NCI-H1694 treated with DMSO at 0.1 percent for 48 hours (cell line): ENCODE results near the gene CEACAM6.

ENCODE experiments used
- DNase-seq: peaks from one replicate; lab custom pipeline; 2025; lab: John Stamatoyannopoulos, UW

Gene CEACAM6

GRCh38 chr19:41796362-41796761 lies 41.0 kb downstream of the CEACAM6 start, which contains the start of gene CEACAM3:
Gene CEACAM3, plus strand, starts transcription at chr19:41796587. Its CDS starts 91 bp downstream, at chr19:41796678.
- DNase-seq: no peak

DNA sequence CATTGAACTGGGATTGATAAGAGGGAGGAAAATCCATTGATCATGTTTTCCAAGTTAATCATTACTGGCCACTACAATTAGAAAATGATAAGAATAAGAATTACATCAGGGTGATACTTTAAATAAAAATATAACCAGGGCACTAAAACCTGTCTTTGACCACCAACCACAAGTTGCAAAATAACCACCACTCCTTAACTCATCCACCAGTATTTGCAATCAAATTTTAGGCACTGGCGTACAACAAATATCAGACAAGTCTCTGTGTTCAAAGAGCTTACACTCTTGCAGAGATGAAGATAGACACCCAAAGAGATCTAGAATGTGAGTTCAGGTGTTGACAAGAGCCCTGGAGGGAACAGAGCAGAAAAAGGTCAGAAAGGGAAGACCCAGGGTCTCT lies 41.6 kb downstream of the CEACAM6 start:
- no peak for DNase-seq

GRCh38 chr19:41799444-41800000 lies 44.2 kb downstream of the CEACAM6 start:
- no peak for DNase-seq

- no peak for DNase-seq
Observed at GRCh38 chr19:41801031-41801430, 45.7 kb downstream of the CEACAM6 start.

DNA sequence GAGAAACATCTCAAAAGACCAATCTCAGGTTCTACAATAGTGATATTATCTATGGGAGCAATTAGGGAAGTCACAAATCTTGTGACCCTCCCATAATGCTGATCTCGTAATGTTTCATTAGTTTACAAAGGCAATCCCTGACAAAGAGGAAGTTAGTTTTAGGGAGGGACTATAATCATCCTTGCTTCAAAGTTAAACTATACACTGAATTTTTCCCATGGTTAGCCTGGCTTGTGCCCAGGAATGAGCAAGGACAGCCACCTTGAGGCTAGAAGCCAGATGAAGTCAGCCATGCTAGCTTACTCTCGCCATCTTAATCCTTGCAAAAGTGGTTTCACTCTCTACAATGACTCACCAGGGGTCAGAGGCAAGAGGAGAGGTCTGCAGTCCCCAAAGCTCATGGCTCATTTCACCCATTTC lies 46.5 kb downstream of the CEACAM6 start:
- DNase-seq: no peak

DNA sequence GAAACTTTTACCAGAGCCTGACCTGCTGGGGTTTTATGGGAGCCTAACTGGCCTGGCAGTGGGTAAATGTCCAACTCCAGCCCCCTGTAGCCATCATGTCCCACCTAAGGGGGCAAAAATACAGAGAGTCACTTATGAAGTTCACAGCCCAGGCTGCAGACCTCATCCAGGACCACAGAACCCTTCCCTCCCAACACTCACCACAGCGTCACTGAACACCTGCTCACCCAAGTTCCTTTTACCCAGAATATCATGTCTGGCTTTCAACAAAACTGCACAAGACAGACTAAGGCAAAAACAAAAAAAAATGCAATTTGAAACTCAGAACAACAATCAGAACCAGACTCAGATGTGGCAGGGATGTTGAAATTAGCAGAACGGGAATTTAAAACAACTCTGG lies 47.4 kb downstream of the CEACAM6 start:
- no peak for DNase-seq

DNA sequence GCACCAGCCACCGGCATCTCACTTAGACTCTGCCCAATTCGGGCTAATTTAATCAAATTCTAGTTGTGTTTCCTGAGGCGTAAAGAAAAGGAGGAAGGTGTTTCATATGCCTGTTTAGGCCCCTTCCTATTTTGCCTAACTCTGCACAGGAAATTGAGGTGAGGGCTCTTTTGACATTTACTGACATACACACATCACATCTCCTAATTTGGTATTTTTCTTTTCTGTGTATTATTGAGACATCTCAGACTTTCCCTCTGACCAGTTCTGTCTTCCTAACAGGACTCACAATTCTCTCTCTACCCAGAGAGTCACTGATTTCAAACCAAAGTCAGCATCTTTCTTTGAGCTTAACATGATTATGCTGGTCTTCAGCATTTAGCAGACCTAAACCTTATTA lies 49.0 kb downstream of the CEACAM6 start:
- DNase-seq: no peak

- no peak for DNase-seq
Observed at GRCh38 chr19:41807176-41807575, 51.8 kb downstream of the CEACAM6 start.

GRCh38 chr19:41808663-41809566 lies 53.6 kb downstream of the CEACAM6 start:
- no peak for DNase-seq

- DNase-seq: no peak
Observed at GRCh38 chr19:41810301-41810700, 55.0 kb downstream of the CEACAM6 start.

DNA sequence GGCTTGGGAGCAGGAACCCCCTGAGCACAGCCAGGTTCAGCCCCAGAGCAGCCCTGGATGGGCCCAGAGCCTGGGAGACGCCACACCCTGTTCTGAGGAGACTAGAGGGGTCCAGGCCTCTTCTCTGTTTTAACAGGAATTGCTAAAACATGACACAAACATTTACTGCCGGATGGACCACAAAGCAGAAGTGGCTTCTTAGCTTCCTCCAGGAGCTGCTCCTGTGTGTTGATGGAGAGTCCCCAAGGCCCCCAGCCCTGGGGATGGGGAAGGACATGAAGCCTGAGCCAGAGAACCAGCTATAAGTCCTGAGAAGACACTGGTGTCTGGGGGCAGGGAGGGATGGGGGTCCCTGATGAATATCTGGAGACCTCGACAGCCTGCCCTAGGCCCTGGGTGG lies 55.7 kb downstream of the CEACAM6 start:
- no peak for DNase-seq

GRCh38 chr19:41811981-41812380 lies 56.7 kb downstream of the CEACAM6 start:
- DNase-seq: no peak

GRCh38 chr19:41813911-41814310 lies 58.6 kb downstream of the CEACAM6 start:
- no peak for DNase-seq

DNA sequence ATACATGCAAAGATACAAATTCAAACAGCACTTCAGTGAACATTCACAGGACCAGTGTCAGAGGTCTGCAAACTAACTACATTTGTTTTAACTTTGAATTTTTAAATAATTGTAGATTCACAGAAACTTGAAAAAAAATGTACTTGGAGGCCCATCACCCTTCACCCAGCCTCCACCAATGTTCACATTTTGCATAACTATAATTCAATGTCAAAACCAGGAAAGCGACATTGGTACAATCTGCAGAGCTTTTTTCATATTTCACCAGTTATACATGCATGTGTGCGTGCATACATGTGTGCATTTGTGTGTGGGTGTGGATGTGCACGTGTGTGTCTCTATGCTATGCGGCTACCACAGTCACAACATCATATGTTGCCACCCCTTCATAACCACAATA lies 60.0 kb downstream of the CEACAM6 start:
- no peak for DNase-seq

DNA sequence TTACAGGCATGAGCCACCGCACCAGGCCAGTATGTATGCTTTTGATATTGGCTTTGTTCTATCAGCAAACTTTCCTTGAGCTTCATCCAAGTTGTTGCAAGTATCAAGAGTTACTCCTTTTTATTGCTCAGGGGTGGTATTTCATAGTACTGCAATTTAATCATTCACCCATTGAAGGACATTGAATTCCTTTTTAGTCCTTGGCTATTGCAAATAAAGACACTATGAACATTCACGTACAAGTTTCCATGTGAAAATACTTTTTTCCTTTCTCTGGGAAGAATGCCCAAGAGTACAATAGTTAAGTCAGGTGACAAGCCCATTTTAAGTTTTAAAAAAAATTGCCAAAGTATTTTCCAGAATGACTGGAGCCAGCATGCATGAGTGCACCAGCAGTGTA lies 61.4 kb downstream of the CEACAM6 start:
- no peak for DNase-seq

- peak; percentile 41 for DNase-seq
Observed at GRCh38 chr19:41821003-41821735, 65.8 kb downstream of the CEACAM6 start.
